Measurements from ENCODE around the gene PCCA. TPM values are rescaled to one million over a fixed set of nuclear protein-coding genes. Genes with fewer than 3 reads are reported as not detected.
"Not testable (repeated sequence)": the region's sequence is repeated elsewhere in the genome, so short reads cannot be mapped to it uniquely, and the experiment has no call there.

The PCCA gene
- total RNA-seq, 4 donors from 2014 or later: 46.9 to 66.0 (median 49.4) TPM

DNA sequence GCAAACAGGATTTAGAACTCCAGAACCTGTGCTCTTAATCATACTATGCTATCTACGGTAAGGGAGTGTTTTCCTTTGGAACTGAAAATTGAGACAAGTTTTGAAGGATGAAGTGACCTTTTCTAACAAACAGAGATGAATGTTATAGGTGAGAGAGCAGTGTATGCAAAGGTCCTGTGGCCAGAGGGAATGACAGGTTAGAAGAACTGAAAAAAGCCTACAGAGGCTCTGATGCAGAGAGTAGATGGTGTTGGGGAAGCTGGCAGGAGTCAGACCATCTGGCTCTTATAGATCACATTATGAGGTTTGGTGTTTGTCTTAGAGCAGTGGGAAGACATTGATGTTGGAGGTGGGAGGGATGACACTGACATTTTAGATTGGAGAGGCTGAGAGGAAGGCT is 2.0 kb downstream of the PCCA start:
- H3K36me3 ChIP-seq: no peaks in the 10 kb centered on the region
- H3K4me3 ChIP-seq: no peak overlapping the region
- H3K27ac ChIP-seq: no peak overlapping the region

DNA sequence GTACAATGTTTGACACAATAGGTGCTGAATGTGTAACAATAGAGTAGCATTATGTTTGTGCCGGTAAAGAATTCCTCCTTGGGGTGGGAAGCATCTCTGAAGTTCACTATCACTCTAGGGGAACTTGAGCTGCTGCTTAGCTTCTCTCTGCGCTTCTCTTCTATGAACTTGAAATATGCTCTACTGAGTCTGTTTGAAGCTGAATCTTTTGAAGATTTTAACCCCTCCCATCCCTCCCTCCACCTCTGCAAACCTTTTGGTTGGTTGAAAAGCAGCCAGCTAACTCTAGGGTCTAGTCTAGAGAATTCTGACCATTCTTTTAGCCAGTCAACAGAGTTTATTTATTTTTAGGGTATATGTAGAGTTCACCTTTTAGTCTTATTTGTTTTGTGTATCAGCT is 2.5 kb downstream of the PCCA start:
- no peak overlapping the region for H3K27ac ChIP-seq
- H3K36me3 ChIP-seq: no peaks in the 10 kb centered on the region
- TF ChIP-seq POLR2A (IDR thresholded peaks at IDR 0.05): no peak
- no peaks in the 10 kb centered on the region for H3K9me3 ChIP-seq
- no peaks in the 10 kb centered on the region for H3K27me3 ChIP-seq
- peaks cover 0 to 16% (median 3%) of the 10 kb centered on the region in 4 donors for H3K4me1 ChIP-seq
- no peak for DNase-seq
- H3K4me3 ChIP-seq: no peak overlapping the region

More for the DNA sequence above, 2.0 kb downstream of the PCCA start:
- Histone ChIP-seq H3K9me3 (no peaks in the 10 kb centered on the region), H3K27me3 (no peaks in the 10 kb centered on the region), H3K4me1 (peaks cover 0 to 16% (median 3%) of the 10 kb centered on the region in 4 donors)
- TF ChIP-seq POLR2A (IDR thresholded peaks at IDR 0.05): no peak
- TF ChIP-seq, protein P1, sequence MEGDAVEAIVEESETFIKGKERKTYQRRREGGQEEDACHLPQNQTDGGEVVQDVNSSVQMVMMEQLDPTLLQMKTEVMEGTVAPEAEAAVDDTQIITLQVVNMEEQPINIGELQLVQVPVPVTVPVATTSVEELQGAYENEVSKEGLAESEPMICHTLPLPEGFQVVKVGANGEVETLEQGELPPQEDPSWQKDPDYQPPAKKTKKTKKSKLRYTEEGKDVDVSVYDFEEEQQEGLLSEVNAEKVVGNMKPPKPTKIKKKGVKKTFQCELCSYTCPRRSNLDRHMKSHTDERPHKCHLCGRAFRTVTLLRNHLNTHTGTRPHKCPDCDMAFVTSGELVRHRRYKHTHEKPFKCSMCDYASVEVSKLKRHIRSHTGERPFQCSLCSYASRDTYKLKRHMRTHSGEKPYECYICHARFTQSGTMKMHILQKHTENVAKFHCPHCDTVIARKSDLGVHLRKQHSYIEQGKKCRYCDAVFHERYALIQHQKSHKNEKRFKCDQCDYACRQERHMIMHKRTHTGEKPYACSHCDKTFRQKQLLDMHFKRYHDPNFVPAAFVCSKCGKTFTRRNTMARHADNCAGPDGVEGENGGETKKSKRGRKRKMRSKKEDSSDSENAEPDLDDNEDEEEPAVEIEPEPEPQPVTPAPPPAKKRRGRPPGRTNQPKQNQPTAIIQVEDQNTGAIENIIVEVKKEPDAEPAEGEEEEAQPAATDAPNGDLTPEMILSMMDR (IDR thresholded peaks at IDR 0.05): no peak
- no peak for DNase-seq

DNA sequence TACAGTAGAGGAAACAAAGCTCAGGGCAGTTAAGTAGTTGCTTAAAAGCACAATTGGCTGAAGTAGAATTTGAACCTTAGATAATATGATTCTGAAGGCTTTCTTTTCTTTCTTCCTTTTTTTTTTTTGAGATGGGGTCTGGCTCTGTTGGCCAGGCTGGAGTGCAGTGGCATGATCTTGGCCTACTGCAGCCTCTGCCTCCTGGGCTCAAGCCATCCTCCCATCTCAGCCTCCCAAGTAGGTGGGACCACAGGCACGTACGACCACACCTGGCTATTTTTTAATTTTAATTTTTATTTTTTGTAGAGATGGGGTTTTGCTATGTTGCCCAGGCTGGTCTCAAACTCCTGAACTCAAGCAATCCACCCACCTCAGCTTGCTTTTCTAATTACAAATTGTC is 3.4 kb downstream of the PCCA start:
- DNase-seq, H3K4me3 ChIP-seq, H3K27me3 ChIP-seq, H3K9me3 ChIP-seq, H3K27ac ChIP-seq, H3K36me3 ChIP-seq: not testable (repeated sequence)
- peaks cover 0 to 16% (median 3%) of the 10 kb centered on the region in 4 donors for H3K4me1 ChIP-seq

DNA sequence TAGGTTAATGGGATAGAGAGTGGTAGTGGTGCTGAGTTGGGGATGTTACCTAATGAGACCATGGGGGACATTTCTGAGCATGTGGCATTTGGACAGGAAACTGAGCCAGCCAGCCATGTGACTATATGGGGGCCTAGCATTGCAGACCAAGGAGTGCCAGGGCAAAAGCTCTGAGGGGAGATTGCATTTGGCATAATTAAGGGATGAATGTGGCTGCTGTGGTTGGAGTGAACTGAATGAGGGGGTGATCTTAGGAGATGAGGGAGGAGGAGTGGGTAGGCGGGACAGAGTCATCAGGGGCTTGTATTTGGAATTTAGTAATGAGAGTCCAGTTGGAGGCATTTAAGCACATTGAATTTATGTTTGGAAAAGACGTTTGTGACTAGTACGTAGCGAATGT is 6.6 kb downstream of the PCCA start:
- Histone ChIP-seq H3K27ac (no peak overlapping the region), H3K27me3 (no peaks in the 10 kb centered on the region), H3K4me3 (no peak overlapping the region), H3K4me1 (peaks cover 0 to 18% (median 2%) of the 10 kb centered on the region in 4 donors), H3K36me3 (no peaks in the 10 kb centered on the region), H3K9me3 (no peaks in the 10 kb centered on the region)
- TF ChIP-seq, protein P1 (IDR thresholded peaks at IDR 0.05): no peak
- TF ChIP-seq POLR2A (IDR thresholded peaks at IDR 0.05): no peak
- DNase-seq: no peak

DNA sequence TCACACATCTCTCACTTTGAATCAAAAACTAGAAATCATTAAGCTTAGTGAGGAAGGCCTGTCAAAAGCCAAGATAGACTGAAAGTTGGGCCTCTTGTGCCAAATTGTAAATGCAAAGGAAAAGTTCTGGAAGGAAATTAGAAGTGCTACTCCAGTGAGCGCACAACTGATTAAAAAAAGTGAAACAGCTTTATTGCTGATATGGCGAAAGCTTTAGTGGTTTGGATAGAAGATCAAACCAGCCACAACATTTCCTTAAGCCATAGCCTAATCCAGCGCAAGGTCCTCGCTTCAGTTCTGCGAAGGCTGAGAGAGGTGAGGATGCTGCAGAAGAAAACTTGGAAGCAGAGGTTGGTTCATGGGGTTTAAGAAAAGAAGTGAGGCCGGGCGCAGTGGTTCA is 7.6 kb downstream of the PCCA start:
- Histone ChIP-seq H3K27ac (no peak overlapping the region), H3K4me1 (peaks cover 0 to 23% (median 2%) of the 10 kb centered on the region in 4 donors), H3K36me3 (no peaks in the 10 kb centered on the region), H3K4me3 (no peak overlapping the region), H3K27me3 (no peaks in the 10 kb centered on the region), H3K9me3 (no peaks in the 10 kb centered on the region)
- DNase-seq: no peak
- TF ChIP-seq, protein P1 (IDR thresholded peaks at IDR 0.05): no peak
- TF ChIP-seq POLR2A (IDR thresholded peaks at IDR 0.05): no peak

DNA sequence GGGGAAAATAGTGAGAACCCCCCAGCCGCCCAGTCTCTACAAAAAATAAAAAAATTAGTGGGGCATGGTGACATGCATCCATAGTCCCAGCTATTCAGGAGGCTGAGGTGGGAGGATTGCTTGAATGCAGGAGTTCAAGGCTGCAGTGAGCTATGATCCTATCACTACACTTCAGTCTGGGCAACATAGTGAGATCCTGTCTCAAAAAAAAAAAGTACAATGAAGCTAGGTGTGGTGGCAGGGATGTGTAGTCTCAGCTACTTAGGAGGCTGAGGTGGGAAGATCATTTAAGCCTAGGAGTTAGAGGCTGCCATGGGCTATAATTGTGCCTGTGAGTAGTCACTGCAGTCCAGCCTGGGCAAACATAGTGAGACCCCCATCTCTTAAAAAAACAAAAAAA is 8.9 kb downstream of the PCCA start:
- Histone ChIP-seq H3K4me3 (no peak overlapping the region), H3K27me3 (no peaks in the 10 kb centered on the region), H3K27ac (no peak overlapping the region), H3K9me3 (no peaks in the 10 kb centered on the region), H3K36me3 (no peaks in the 10 kb centered on the region), H3K4me1 (peaks cover 0 to 23% (median 2%) of the 10 kb centered on the region in 4 donors)
- no peak for DNase-seq
- TF ChIP-seq, protein P1 (IDR thresholded peaks at IDR 0.05): no peak
- no peak for TF ChIP-seq POLR2A (IDR thresholded peaks at IDR 0.05)

DNA sequence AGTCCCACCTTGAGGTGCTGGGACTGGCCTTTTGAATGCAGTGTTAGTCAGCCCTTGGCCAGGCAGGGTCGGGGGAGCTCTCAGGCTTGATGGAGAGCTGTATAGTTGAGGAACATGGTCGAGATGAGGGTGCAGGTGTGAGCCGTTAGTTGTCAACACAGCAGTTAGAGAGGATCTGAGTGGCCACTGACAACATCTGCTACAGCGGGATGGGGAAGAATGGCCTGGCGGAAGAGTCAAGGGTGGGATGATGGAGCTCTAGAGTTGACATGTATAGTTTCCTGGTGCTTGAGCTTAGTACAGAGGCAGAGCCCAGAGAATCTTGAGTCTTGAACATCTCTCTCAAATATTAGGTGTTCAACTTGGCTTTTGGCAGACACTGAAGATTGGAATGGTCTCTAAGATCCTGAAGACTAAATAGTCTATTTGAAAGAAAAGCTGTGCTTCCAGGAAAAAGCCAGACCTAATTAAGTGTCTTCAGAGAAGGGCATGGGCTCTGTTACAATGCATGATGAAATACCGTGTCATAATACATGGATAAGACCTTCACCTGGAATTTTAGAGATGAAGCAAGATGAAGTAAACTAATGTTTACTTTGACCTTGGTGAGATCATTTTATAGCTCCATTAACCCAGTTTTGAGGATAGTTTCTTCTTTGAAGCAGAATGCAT is 9.7 kb downstream of the PCCA start:
- Histone ChIP-seq H3K27me3 (no peaks in the 10 kb centered on the region), H3K4me3 (no peak overlapping the region), H3K4me1 (peaks cover 0 to 23% (median 2%) of the 10 kb centered on the region in 4 donors), H3K36me3 (no peaks in the 10 kb centered on the region), H3K27ac (no peak overlapping the region), H3K9me3 (no peaks in the 10 kb centered on the region)
- no peak for DNase-seq
- TF ChIP-seq POLR2A (IDR thresholded peaks at IDR 0.05): no peak
- TF ChIP-seq, protein P1 (IDR thresholded peaks at IDR 0.05): no peak

DNA sequence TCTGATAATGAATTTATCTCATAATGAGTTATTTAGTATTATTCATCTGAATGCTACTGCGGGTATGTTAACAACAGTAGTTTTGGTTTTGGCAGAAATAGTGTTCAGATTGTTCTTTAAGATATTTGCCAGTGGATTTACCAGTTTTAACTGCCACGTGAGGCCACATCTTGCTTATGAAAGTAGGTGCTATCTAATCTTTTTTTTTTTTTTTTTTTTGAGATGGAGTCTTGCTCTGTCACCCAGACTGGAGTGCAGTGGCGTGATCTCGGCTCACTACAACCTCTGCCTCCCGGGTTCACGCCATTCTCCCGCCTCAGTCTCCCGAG is 10.2 kb downstream of the PCCA start:
- not testable (repeated sequence) for DNase-seq, H3K36me3 ChIP-seq, H3K9me3 ChIP-seq, H3K27me3 ChIP-seq, H3K4me3 ChIP-seq
- Histone ChIP-seq H3K4me1 (peaks cover 0 to 23% (median 2%) of the 10 kb centered on the region in 4 donors), H3K27ac (peak overlapping the region in 1 of 4 donors; percentile 14)

Data from Peyer's patch (tissue), 4 donors.